SK-N-SH treated with all-trans-retinoic acid at 6 μM for 48 hours (cell line): ENCODE measurements around the gene RNU1-4.
"Not testable (repeated sequence)": the region's sequence is repeated elsewhere in the genome, so short reads cannot be mapped to it uniquely, and the experiment has no call there.

Experiments
- ARNTL ChIP-seq: fragments of 450-650 bp; formaldehyde crosslinking; IDR thresholded peaks from 2 replicates; pipeline ENCODE4 v1.5.0; 2020; ENCODE audit warnings: low read depth, mild to moderate bottlenecking, moderate library complexity, borderline replicate concordance
- CSRNP3 ChIP-seq: fragments of 250-450 bp; sonication (Bioruptor Pico); IDR thresholded peaks from 2 replicates; pipeline ENCODE4 v1.5.1; 2021; ENCODE audit warnings: mild to moderate bottlenecking, moderate library complexity
- ESRRG ChIP-seq: fragments of 250-450 bp; sonication (Bioruptor Pico); IDR thresholded peaks from 2 replicates; pipeline ENCODE4 v1.6.1; 2021; ENCODE audit warnings: mild to moderate bottlenecking
- OSR1 ChIP-seq: fragments of 250-450 bp; sonication (Bioruptor Pico); IDR thresholded peaks from 2 replicates; pipeline ENCODE4 v1.8.0; 2022; ENCODE audit warnings: moderate library complexity, mild to moderate bottlenecking, inconsistent platforms
- PATZ1 ChIP-seq: fragments of 250-450 bp; sonication (Bioruptor Pico); IDR thresholded peaks from 2 replicates; pipeline ENCODE4 v1.8.0; 2020; ENCODE audit warnings: mild to moderate bottlenecking, moderate library complexity, borderline replicate concordance
- SNAI2 ChIP-seq: fragments of 250-450 bp; sonication (Bioruptor Pico); IDR thresholded peaks from 2 replicates; pipeline ENCODE4 v1.5.0; 2020; ENCODE audit warnings: mild to moderate bottlenecking, moderate library complexity
- TSHZ2 ChIP-seq: fragments of 250-450 bp; sonication (Bioruptor Pico); IDR thresholded peaks from 2 replicates; pipeline ENCODE4 v1.5.0; 2020; ENCODE audit warnings: mild to moderate bottlenecking, moderate library complexity
- ZC3H10 ChIP-seq: fragments of 250-450 bp; sonication (Bioruptor Pico); IDR thresholded peaks from 2 replicates; pipeline ENCODE4 v1.5.1; 2021; ENCODE audit warnings: mild to moderate bottlenecking, moderate library complexity
- ZFP3 ChIP-seq: fragments of 250-450 bp; sonication (Bioruptor Pico); IDR thresholded peaks from 2 replicates; pipeline ENCODE4 v1.5.0; 2020; ENCODE audit warnings: mild to moderate bottlenecking, moderate library complexity
- ZFP30 ChIP-seq: fragments of 450-650 bp; formaldehyde crosslinking; IDR thresholded peaks from 2 replicates; pipeline ENCODE4 v1.5.0; 2022; ENCODE audit warnings: mild to moderate bottlenecking, moderate library complexity
- ZNF70 ChIP-seq: fragments of 450-650 bp; formaldehyde crosslinking; IDR thresholded peaks from 2 replicates; pipeline ENCODE4 v1.5.0; 2020; ENCODE audit warnings: mild to moderate bottlenecking, moderate library complexity
- ZNF8 ChIP-seq: fragments of 450-650 bp; formaldehyde crosslinking; IDR thresholded peaks from 2 replicates; pipeline ENCODE4 v1.5.0; 2020; ENCODE audit warnings: mild to moderate bottlenecking, moderate library complexity
- TF ChIP-seq, protein P1 (sequence below): fragments of 250-450 bp; sonication (Bioruptor Pico); IDR thresholded peaks from 2 replicates; pipeline ENCODE4 v1.8.0; 2021; ENCODE audit warnings: low read depth, mild to moderate bottlenecking, moderate library complexity, borderline replicate concordance
- TF ChIP-seq, protein P2 (sequence below): fragments of 250-450 bp; sonication (Bioruptor Pico); IDR thresholded peaks from 2 replicates; pipeline ENCODE4 v1.5.1; 2020; ENCODE audit warnings: low read depth, mild to moderate bottlenecking, moderate library complexity

GRCh38 chr1:16777821-16778220 lies 37.5 kb downstream of the RNU1-4 start:
- TF ChIP-seq, protein P1, sequence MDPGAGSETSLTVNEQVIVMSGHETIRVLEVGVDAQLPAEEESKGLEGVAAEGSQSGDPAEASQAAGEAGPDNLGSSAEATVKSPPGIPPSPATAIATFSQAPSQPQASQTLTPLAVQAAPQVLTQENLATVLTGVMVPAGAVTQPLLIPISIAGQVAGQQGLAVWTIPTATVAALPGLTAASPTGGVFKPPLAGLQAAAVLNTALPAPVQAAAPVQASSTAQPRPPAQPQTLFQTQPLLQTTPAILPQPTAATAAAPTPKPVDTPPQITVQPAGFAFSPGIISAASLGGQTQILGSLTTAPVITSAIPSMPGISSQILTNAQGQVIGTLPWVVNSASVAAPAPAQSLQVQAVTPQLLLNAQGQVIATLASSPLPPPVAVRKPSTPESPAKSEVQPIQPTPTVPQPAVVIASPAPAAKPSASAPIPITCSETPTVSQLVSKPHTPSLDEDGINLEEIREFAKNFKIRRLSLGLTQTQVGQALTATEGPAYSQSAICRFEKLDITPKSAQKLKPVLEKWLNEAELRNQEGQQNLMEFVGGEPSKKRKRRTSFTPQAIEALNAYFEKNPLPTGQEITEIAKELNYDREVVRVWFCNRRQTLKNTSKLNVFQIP, result not testable (repeated sequence)
- not testable (repeated sequence) for TF ChIP-seq PATZ1 (CRISPR knock-in tag); CSRNP3 (CRISPR knock-in tag); ZNF70 (CRISPR knock-in tag); ARNTL; ZFP30; ZFP3 (CRISPR knock-in tag); OSR1 (CRISPR knock-in tag); ZNF8 (CRISPR knock-in tag); TSHZ2 (CRISPR knock-in tag); SNAI2; ESRRG; ZC3H10
- TF ChIP-seq, protein P2, sequence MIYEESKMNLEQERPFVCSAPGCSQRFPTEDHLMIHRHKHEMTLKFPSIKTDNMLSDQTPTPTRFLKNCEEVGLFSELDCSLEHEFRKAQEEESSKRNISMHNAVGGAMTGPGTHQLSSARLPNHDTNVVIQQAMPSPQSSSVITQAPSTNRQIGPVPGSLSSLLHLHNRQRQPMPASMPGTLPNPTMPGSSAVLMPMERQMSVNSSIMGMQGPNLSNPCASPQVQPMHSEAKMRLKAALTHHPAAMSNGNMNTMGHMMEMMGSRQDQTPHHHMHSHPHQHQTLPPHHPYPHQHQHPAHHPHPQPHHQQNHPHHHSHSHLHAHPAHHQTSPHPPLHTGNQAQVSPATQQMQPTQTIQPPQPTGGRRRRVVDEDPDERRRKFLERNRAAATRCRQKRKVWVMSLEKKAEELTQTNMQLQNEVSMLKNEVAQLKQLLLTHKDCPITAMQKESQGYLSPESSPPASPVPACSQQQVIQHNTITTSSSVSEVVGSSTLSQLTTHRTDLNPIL (CRISPR knock-in tag), result not testable (repeated sequence)
